ENCODE data around the gene TMPRSS4. TPM values are rescaled to one million over a fixed set of nuclear protein-coding genes. Genes with fewer than 3 reads are reported as not detected.

Gene TMPRSS4
- total RNA-seq, 1 donor from 2014 or later = 7.9 TPM

GRCh38 chr11:118048472-118049370, 28.2 kb upstream of the TMPRSS4 start:
- H3K4me1 ChIP-seq = no peaks in the 10 kb centered on the region
- H3K27ac ChIP-seq = no peak overlapping the region
- H3K27me3 ChIP-seq (ENCODE audit: low read depth) = no peaks in the 10 kb centered on the region
- no peaks in the 10 kb centered on the region for H3K36me3 ChIP-seq
- DNase-seq (no peak), ATAC-seq (no peak)
- intact Hi-C loops (cut with DNase I) = no loop called here
- TF ChIP-seq CTCF (IDR thresholded peaks at IDR 0.05) = no peak
- no peaks in the 10 kb centered on the region for H3K9me3 ChIP-seq
- H3K4me3 ChIP-seq = no peak overlapping the region

- ATAC-seq = no peak
- DNase-seq = no peak
- Histone ChIP-seq H3K9me3 (no peaks in the 10 kb centered on the region), H3K27me3 (ENCODE audit: low read depth) (no peaks in the 10 kb centered on the region), H3K36me3 (no peaks in the 10 kb centered on the region), H3K4me3 (no peak overlapping the region), H3K4me1 (no peaks in the 10 kb centered on the region), H3K27ac (no peak overlapping the region)
- TF ChIP-seq CTCF (IDR thresholded peaks at IDR 0.05) = no peak
- intact Hi-C loops (cut with DNase I) = no loop called here
Observed at GRCh38 chr11:118049771-118050170, 27.1 kb upstream of the TMPRSS4 start.

GRCh38 chr11:118050208-118050891, 26.5 kb upstream of the TMPRSS4 start:
- DNase-seq = no peak
- no peaks in the 10 kb centered on the region for H3K36me3 ChIP-seq
- H3K9me3 ChIP-seq = no peaks in the 10 kb centered on the region
- H3K27me3 ChIP-seq (ENCODE audit: low read depth) = no peaks in the 10 kb centered on the region
- H3K4me3 ChIP-seq = no peak overlapping the region
- intact Hi-C loops (cut with DNase I) = no loop called here
- no peaks in the 10 kb centered on the region for H3K4me1 ChIP-seq
- H3K27ac ChIP-seq = no peak overlapping the region
- no peak for ATAC-seq
- no peak for TF ChIP-seq CTCF (IDR thresholded peaks at IDR 0.05)

- no peak overlapping the region for H3K27ac ChIP-seq
- H3K36me3 ChIP-seq = no peaks in the 10 kb centered on the region
- intact Hi-C loops (cut with DNase I) = no loop called here
- H3K4me3 ChIP-seq = no peak overlapping the region
- no peaks in the 10 kb centered on the region for H3K27me3 ChIP-seq (ENCODE audit: low read depth)
- no peak for ATAC-seq
- TF ChIP-seq CTCF (IDR thresholded peaks at IDR 0.05) = no peak
- no peaks in the 10 kb centered on the region for H3K9me3 ChIP-seq
- no peaks in the 10 kb centered on the region for H3K4me1 ChIP-seq
- DNase-seq = no peak
Observed at GRCh38 chr11:118051136-118051610, 25.7 kb upstream of the TMPRSS4 start.

- no peak overlapping the region for H3K4me3 ChIP-seq
- DNase-seq (no peak), ATAC-seq (peak; percentile 58 to 59)
- H3K36me3 ChIP-seq = no peaks in the 10 kb centered on the region
- TF ChIP-seq CTCF (IDR thresholded peaks at IDR 0.05) = no peak
- no peaks in the 10 kb centered on the region for H3K27me3 ChIP-seq (ENCODE audit: low read depth)
- no peaks in the 10 kb centered on the region for H3K9me3 ChIP-seq
- no peaks in the 10 kb centered on the region for H3K4me1 ChIP-seq
- intact Hi-C loops (cut with DNase I) = no loop called here
- no peak overlapping the region for H3K27ac ChIP-seq
Observed at GRCh38 chr11:118051611-118052461, 25.0 kb upstream of the TMPRSS4 start.
